Activated CD4-positive, alpha-beta T cell treated with anti-CD3 and anti-CD28 coated beads for 36 hours (primary cell): ENCODE results near the gene ITGB5. TPM values are rescaled to one million over a fixed set of nuclear protein-coding genes. Genes with fewer than 3 reads are reported as not detected.
A peak's percentile ranks its signal among the peaks of the same experiment; 100 is the strongest.

ENCODE experiments used
- ATAC-seq: fragments of 200-7000 bp; cut with Tn5 transposase; one replicate; pipeline ENCODE4 v1.10.0; 2021; ENCODE audit warnings: mild to moderate bottlenecking, moderate library complexity
- CTCF ChIA-PET: fragments of 350-600 bp; sonication (Branson Sonifier 250); formaldehyde crosslinking; loops from one replicate; lab custom pipeline; 2021; ENCODE audit warnings: antibody characterized with exemption; lab: Charles Lee
- POLR2A ChIA-PET: fragments of 350-600 bp; sonication (Branson Sonifier 250); formaldehyde crosslinking; loops from one replicate; lab custom pipeline; 2021; ENCODE audit warnings: antibody characterized with exemption, inconsistent platforms; lab: Charles Lee
- DNase-seq: peaks from one replicate; pipeline ENCODE4 v3.0.0-alpha.2; 2020
- H3K27ac Mint-ChIP-seq: one replicate; pipeline ENCODE4 v1.8.0; 2021; ENCODE audit warnings: mixed read lengths
- H3K27me3 Mint-ChIP-seq: one replicate; pipeline ENCODE4 v1.8.0; 2021; ENCODE audit warnings: mixed read lengths
- H3K36me3 Mint-ChIP-seq: one replicate; pipeline ENCODE4 v1.8.0; 2021; ENCODE audit warnings: low read depth, mixed read lengths
- H3K4me1 Mint-ChIP-seq: one replicate; pipeline ENCODE4 v1.8.0; 2021; ENCODE audit warnings: mixed read lengths
- H3K4me3 Mint-ChIP-seq: one replicate; pipeline ENCODE4 v1.8.0; 2021; ENCODE audit warnings: mild to moderate bottlenecking, moderate library complexity, mixed read lengths
- H3K9me3 Mint-ChIP-seq: one replicate; pipeline ENCODE4 v1.8.0; 2021; ENCODE audit warnings: low read depth, mixed read lengths
- intact Hi-C, 2 experiments: fragments of 100-400 bp; cut with DNase I in 1 of 2; cut with micrococcal nuclease in 1 of 2; formaldehyde crosslinking; loops; one replicate each; pipeline versions ENCODE4 v1.14.2 to v1.15.1; 2022 to 2024; cut with DNase I, micrococcal nuclease
- total RNA-seq, 2 experiments: library from RNA; stranded (reverse); gene quantifications; one replicate each; pipeline ENCODE4 v1.2.3, GENCODE V29; 2021

The ITGB5 gene
- total RNA-seq, 2 experiments from 2014 or later, result 0.57 to 0.72 TPM

DNA sequence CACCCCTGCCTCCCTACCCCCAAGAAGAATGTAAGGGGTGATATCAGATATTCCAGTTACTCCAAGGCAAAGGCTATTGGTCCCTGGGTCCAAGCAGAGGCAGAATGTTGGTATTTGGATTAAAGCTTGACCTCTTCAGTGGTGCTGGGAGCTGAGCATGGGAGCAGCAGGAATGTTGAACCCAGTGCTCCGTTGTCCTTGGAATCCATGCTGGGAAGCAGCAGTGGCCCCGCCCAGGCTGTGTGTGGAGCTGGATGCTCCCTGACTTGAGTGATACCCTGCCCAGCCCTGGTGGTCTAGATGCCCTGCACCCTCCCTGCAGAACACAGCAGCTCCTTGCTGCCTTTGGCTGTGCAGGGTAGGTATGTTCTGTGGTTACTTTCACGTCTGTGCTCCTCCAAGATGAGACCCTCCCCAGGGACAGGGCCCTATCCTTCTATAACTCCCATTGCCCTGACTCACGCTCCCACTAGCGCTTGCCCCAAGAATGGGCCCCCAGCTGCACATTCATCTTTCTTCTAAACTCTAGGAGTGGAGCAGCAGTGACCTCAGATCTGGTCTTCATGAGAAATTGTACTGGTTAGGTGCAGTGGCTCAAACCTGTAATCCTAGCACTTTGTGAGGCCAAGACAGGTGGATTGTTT is 121.8 kb downstream of the ITGB5 start:
- no peaks in the 10 kb centered on the region for H3K36me3 Mint-ChIP-seq
- ChIA-PET POLR2A (no interaction called here), CTCF (interaction anchor here (0.6 to 8.9 kb wide), 2 partner anchors 70 to 137 kb away, joined by 4 to 151 read pairs; no protein-coding TSS in a partner anchor)
- no peaks in the 10 kb centered on the region for H3K27me3 Mint-ChIP-seq
- no peak overlapping the region for H3K4me3 Mint-ChIP-seq
- H3K9me3 Mint-ChIP-seq, result no peaks in the 10 kb centered on the region
- no peak for DNase-seq
- no peak for ATAC-seq
- H3K27ac Mint-ChIP-seq, result no peak overlapping the region
- peaks cover 5% of the 10 kb centered on the region for H3K4me1 Mint-ChIP-seq
- intact Hi-C loops, result no loop called here

DNA sequence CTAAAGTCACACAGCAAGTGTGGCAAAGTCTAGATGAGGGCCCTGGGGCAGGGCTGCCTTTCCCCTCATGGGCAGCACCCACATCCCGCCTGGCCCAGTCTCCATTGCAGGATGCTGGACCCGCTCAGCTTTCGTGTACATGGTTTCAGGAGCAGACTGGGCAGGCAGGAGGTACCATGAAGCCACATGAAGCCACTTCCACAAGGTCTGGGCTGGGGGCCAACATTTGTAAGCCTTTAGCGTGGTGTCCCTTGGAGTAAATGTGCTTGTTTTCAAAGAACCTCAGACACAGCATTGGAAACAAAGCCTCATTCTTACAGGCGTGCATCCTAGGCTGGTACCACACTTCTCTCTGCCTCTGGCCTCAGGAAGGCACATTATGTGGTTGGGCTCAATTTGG is 122.4 kb downstream of the ITGB5 start:
- Mint-ChIP-seq H3K4me3 (no peak overlapping the region), H3K27ac (no peak overlapping the region), H3K36me3 (no peaks in the 10 kb centered on the region), H3K27me3 (no peaks in the 10 kb centered on the region), H3K4me1 (peaks cover 5% of the 10 kb centered on the region), H3K9me3 (no peaks in the 10 kb centered on the region)
- DNase-seq (no peak), ATAC-seq (no peak)
- CTCF ChIA-PET, result interaction anchor here (0.6 to 8.9 kb wide), 2 partner anchors 71 to 138 kb away, joined by 4 to 151 read pairs; no protein-coding TSS in a partner anchor
- intact Hi-C loops, result loop anchor here in 1 of 2 experiments (5.0 kb wide), 1 partner anchor 823 kb away; no protein-coding TSS in a partner anchor
- POLR2A ChIA-PET, result no interaction called here

GRCh38 chr3:124763644-124764358 is 123.4 kb downstream of the ITGB5 start:
- H3K4me1 Mint-ChIP-seq, result peaks cover 7% of the 10 kb centered on the region
- ATAC-seq (no peak), DNase-seq (no peak)
- H3K4me3 Mint-ChIP-seq, result no peak overlapping the region
- intact Hi-C loops, result loop anchor here in 1 of 2 experiments (5.0 kb wide), 1 partner anchor 824 kb away; no protein-coding TSS in a partner anchor
- POLR2A ChIA-PET, result no interaction called here
- no peaks in the 10 kb centered on the region for H3K27me3 Mint-ChIP-seq
- no peaks in the 10 kb centered on the region for H3K36me3 Mint-ChIP-seq
- CTCF ChIA-PET, result interaction anchor here (1.6 to 8.9 kb wide), 3 partner anchors 24 to 142 kb away, joined by 7 to 151 read pairs (median 8); no protein-coding TSS in a partner anchor
- no peak overlapping the region for H3K27ac Mint-ChIP-seq
- H3K9me3 Mint-ChIP-seq, result no peaks in the 10 kb centered on the region

DNA sequence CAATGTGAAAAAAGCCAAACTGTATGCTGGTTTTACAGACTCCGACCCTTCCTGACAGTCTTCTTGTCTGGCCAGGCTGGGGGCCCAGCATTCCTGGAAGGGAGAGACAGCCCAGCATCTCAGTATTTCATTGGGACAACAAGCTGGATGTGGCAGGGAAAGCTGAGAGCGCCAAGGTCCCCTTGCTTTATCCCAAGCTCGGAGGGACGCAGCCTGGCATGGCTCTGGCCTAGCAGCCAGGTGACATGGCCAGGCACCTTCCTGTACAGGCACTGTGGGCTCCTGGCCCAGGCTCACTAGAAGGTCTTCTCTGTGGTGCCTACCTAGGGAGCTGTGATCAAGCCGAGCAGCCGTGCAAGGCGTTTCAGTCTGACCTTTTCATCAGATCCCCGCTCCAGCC is 124.0 kb downstream of the ITGB5 start:
- Mint-ChIP-seq H3K36me3 (no peaks in the 10 kb centered on the region), H3K4me1 (peaks cover 9% of the 10 kb centered on the region), H3K27me3 (no peaks in the 10 kb centered on the region), H3K9me3 (no peaks in the 10 kb centered on the region), H3K27ac (no peak overlapping the region), H3K4me3 (no peak overlapping the region)
- POLR2A ChIA-PET, result no interaction called here
- CTCF ChIA-PET, result interaction anchor here (0.6 to 8.9 kb wide), 5 partner anchors 24 to 709 kb away, joined by 3 to 151 read pairs (median 7); no protein-coding TSS in a partner anchor
- ATAC-seq, result no peak
- DNase-seq, result no peak
- intact Hi-C loops, result loop anchor here in 1 of 2 experiments (5.0 kb wide), 1 partner anchor 824 kb away; no protein-coding TSS in a partner anchor

DNA sequence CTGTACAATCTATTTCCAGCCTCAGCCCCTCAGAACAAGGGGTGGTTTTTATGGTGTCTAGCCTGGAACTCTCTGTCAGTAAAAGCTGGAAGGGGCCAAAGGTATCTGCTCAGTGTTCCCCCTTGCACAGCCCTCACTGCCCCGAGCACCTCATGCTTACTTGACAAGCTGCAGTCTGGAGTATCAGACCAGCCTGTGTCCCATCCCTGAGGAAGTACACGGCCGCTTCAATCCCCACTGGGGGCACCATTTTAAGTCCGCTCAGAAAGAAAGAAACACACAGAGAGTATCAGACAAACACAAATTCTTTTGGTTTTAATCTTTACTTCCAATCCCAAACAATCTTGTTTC is 124.5 kb downstream of the ITGB5 start:
- intact Hi-C loops, result loop anchor here in 1 of 2 experiments (5.0 kb wide), 1 partner anchor 825 kb away; no protein-coding TSS in a partner anchor
- no peaks in the 10 kb centered on the region for H3K36me3 Mint-ChIP-seq
- no peaks in the 10 kb centered on the region for H3K9me3 Mint-ChIP-seq
- DNase-seq (no peak), ATAC-seq (no peak)
- peaks cover 9% of the 10 kb centered on the region for H3K4me1 Mint-ChIP-seq
- POLR2A ChIA-PET, result no interaction called here
- H3K27ac Mint-ChIP-seq, result no peak overlapping the region
- CTCF ChIA-PET, result interaction anchor here (0.6 to 8.9 kb wide), 11 partner anchors 16 to 709 kb away, joined by 3 to 151 read pairs (median 3); no protein-coding TSS in a partner anchor
- H3K4me3 Mint-ChIP-seq, result no peak overlapping the region
- no peaks in the 10 kb centered on the region for H3K27me3 Mint-ChIP-seq

DNA sequence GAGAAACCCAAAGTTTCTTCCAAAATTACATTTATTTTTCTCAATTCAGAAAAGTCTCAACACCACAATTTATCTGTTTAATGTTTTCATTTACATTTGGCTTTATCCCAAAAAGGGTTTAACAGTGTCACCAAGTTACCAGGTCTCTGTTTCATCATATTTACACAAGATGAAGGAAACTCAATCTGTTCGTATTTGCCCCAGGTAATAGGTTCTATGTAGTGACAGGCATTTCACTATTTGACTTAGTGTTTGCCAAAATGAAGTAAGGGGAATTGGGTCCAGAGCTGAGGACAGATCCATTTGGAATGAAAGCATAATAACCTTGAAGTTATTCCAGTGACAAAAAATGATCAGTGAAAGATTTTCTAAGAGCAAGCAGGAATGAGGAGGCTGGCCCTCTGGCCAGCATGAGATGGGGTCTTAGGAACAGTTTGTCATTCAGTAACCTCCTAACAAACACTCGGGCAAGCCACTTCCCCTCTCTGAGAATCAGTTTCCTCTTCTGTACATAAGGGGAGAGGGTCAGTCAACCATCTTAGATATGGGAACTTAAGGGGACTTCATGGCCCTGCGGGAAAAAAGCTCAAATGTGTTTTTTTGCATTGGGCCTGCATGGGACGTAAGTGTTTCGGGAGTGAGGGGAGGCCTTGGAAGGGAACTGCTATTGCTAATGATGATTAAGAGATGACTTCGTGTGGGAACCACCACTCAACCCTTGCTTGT is 125.1 kb downstream of the ITGB5 start:
- Mint-ChIP-seq H3K27ac (no peak overlapping the region), H3K36me3 (no peaks in the 10 kb centered on the region), H3K27me3 (no peaks in the 10 kb centered on the region), H3K4me1 (peaks cover 9% of the 10 kb centered on the region), H3K4me3 (no peak overlapping the region), H3K9me3 (no peaks in the 10 kb centered on the region)
- ChIA-PET POLR2A (interaction anchor here (1.7 kb wide), 1 partner anchor 139 kb away, joined by 5 read pairs; no protein-coding TSS in a partner anchor), CTCF (interaction anchor here (0.7 to 8.9 kb wide), 19 partner anchors 16 to 823 kb away, joined by 3 to 151 read pairs (median 8); no protein-coding TSS in a partner anchor)
- DNase-seq (no peak), ATAC-seq (no peak)
- intact Hi-C loops, result loop anchor here (1.0 to 5.0 kb wide), 4 partner anchors 139 to 825 kb away; no protein-coding TSS in a partner anchor

DNA sequence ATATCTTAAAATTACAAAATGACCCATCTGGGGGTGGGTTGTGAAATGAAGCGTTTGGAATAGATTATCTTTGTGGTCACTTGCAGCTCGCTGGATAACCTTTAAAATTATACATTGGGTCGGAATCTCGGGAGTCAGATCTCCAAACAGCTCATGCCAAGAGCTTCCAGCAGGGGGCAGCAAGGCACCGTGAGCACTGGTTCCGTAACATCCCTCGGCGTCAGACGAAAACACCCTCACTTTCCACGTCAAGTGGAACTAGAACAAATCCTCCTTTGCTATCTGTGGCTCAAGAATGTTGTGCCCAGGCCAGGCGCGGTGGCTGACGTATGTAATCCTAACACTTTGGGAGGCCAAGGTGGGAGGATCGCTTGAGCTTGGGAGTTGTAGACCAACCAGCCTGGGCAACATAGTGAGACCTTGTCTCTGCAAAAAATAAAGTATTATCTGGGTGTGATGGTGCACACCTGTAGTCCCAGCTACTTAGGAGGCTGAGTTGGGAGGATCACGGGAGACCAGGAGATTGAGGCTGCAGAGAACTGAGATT is 125.8 kb downstream of the ITGB5 start:
- intact Hi-C loops, result loop anchor here (1.0 to 5.0 kb wide), 4 partner anchors 140 to 826 kb away; no protein-coding TSS in a partner anchor

GRCh38 chr3:124760601-124761000 is 126.6 kb downstream of the ITGB5 start:
- ChIA-PET POLR2A (interaction anchor here (1.0 to 1.7 kb wide), 2 partner anchors 141 to 143 kb away, joined by 3 to 5 read pairs; no protein-coding TSS in a partner anchor), CTCF (interaction anchor here (0.5 to 8.9 kb wide), 48 partner anchors 10 to 939 kb away, joined by 3 to 151 read pairs (median 4); no protein-coding TSS in a partner anchor)
- no peak for DNase-seq
- H3K4me1 Mint-ChIP-seq, result peaks cover 9% of the 10 kb centered on the region
- H3K36me3 Mint-ChIP-seq, result no peaks in the 10 kb centered on the region
- intact Hi-C loops, result loop anchor here (2.0 to 5.0 kb wide), 3 partner anchors 676 to 827 kb away; no protein-coding TSS in a partner anchor
- no peaks in the 10 kb centered on the region for H3K9me3 Mint-ChIP-seq
- no peaks in the 10 kb centered on the region for H3K27me3 Mint-ChIP-seq
- no peak for ATAC-seq
- no peak overlapping the region for H3K4me3 Mint-ChIP-seq
- H3K27ac Mint-ChIP-seq, result no peak overlapping the region

More for the DNA sequence above, 125.8 kb downstream of the ITGB5 start:
- H3K36me3 Mint-ChIP-seq, result no peaks in the 10 kb centered on the region
- H3K9me3 Mint-ChIP-seq, result no peaks in the 10 kb centered on the region
- peak overlapping the region; percentile 29 for H3K4me3 Mint-ChIP-seq
- POLR2A ChIA-PET, result interaction anchor here (1.0 to 1.7 kb wide), 2 partner anchors 140 to 142 kb away, joined by 3 to 5 read pairs; no protein-coding TSS in a partner anchor
- ATAC-seq (peak; percentile 90), DNase-seq (peak; percentile 88)
- H3K27ac Mint-ChIP-seq, result no peak overlapping the region
- CTCF ChIA-PET, result interaction anchor here (0.6 to 8.9 kb wide), 45 partner anchors 9 to 940 kb away, joined by 3 to 151 read pairs (median 4); no protein-coding TSS in a partner anchor
- H3K4me1 Mint-ChIP-seq, result peaks cover 9% of the 10 kb centered on the region
- no peaks in the 10 kb centered on the region for H3K27me3 Mint-ChIP-seq

GRCh38 chr3:124759666-124760401 is 127.3 kb downstream of the ITGB5 start:
- no peaks in the 10 kb centered on the region for H3K27me3 Mint-ChIP-seq
- ChIA-PET CTCF (interaction anchor here (0.5 to 8.9 kb wide), 21 partner anchors 10 to 182 kb away, joined by 3 to 151 read pairs (median 6); no protein-coding TSS in a partner anchor), POLR2A (interaction anchor here (1.7 kb wide), 1 partner anchor 142 kb away, joined by 5 read pairs; no protein-coding TSS in a partner anchor)
- H3K27ac Mint-ChIP-seq, result no peak overlapping the region
- no peak for ATAC-seq
- no peaks in the 10 kb centered on the region for H3K36me3 Mint-ChIP-seq
- H3K4me3 Mint-ChIP-seq, result no peak overlapping the region
- intact Hi-C loops, result loop anchor here (2.0 to 5.0 kb wide), 3 partner anchors 677 to 827 kb away; no protein-coding TSS in a partner anchor
- H3K4me1 Mint-ChIP-seq, result peaks cover 9% of the 10 kb centered on the region
- no peak for DNase-seq
- H3K9me3 Mint-ChIP-seq, result no peaks in the 10 kb centered on the region
